ACC112 (cell line): ENCODE measurements around the gene C2CD2.

Experiments
- H2AFZ ChIP-seq: fragments of 200-600 bp; sonication (generic); one replicate; pipeline ENCODE4 v1.6.0; 2017; ENCODE audit warnings: antibody characterized with exemption, low read length; ENCODE audit not compliant: unreplicated experiment
- H3K27ac ChIP-seq: fragments of 200-600 bp; sonication (generic); 2 replicates; pipeline ENCODE4 v1.5.1; 2014; ENCODE audit warnings: low read depth, mild to moderate bottlenecking, antibody characterized with exemption, low read length, moderate library complexity
- H3K27me3 ChIP-seq: fragments of 200-600 bp; sonication (generic); 2 replicates; pipeline ENCODE4 v1.6.1; 2014; ENCODE audit warnings: mild to moderate bottlenecking, antibody characterized with exemption, low read length, moderate library complexity, mixed read lengths; ENCODE audit not compliant: insufficient read depth
- H3K36me3 ChIP-seq: fragments of 200-600 bp; sonication (generic); 2 replicates; pipeline ENCODE4 v1.6.1; 2016; ENCODE audit warnings: mild to moderate bottlenecking, antibody characterized with exemption, low read length, moderate library complexity, mixed read lengths; ENCODE audit not compliant: insufficient read depth
- H3K4me1 ChIP-seq: fragments of 200-600 bp; sonication (generic); one replicate; pipeline ENCODE4 v1.6.1; 2016; ENCODE audit warnings: low read length, mixed read lengths; ENCODE audit not compliant: insufficient read depth, unreplicated experiment, control insufficient read depth
- H3K4me3 ChIP-seq: fragments of 200-600 bp; sonication (generic); 2 replicates; pipeline ENCODE4 v1.5.1; 2014; ENCODE audit warnings: mild to moderate bottlenecking, low read depth, low read length
- H3K79me2 ChIP-seq: fragments of 200-600 bp; sonication (generic); one replicate; pipeline ENCODE4 v1.6.0; 2016; ENCODE audit warnings: low read length; ENCODE audit not compliant: control insufficient read depth, unreplicated experiment, insufficient read depth

The C2CD2 gene

DNA sequence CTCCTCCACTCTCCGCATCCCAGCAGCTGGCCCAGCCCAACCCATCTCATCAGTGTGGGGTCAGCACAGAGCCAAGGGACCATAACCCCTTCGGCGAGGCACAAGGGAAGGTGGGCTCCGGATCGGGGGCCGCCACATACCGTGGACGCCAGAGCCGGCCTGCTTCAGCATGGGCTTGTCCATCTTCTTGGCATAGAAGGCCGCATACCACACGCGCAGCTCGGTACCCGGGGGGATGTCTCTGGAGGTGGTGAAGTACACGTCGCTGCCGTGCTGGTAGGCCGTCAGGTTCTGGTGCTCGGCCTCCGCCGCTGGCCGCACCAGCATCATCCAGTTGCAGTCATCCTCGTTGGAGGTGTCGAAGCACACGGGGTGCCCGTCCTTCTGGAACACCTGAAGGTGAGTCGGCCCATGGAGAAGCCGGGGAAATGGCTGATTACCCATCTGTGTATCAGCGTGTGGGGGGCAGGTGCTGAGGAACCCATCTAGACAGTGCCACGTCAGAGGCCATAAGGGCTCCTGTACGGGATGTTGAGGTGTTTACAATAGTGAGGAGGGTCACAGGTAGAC, 99.3 kb downstream of the C2CD2 start:
- H3K4me1 ChIP-seq, result no peaks in the 10 kb centered on the region
- no peaks in the 10 kb centered on the region for H3K79me2 ChIP-seq
- H3K27me3 ChIP-seq, result no peaks in the 10 kb centered on the region
- H3K36me3 ChIP-seq, result no peaks in the 10 kb centered on the region; the same call in 1 of the 2 replicates
- H2AFZ ChIP-seq, result no peak overlapping the region
- H3K4me3 ChIP-seq, result no peak overlapping the region
- no peak overlapping the region for H3K27ac ChIP-seq

DNA sequence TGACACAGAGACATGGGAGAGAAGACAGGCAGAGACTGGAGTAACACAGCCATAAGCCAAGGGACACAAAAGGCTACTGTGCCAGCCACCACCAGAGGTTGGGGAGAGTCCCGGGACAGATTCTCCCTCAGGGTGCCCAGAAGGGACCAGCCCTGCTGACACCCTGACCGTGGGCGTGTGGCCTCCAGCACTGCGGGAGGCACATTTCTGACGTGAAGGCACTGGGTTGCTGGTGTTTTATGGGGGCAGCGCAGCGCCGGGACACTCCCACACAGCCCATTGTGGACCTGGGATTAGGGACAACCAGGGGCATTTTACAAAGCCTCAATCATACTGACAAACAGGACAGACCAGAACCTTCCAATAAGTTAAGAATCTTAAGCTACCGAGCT, 100.9 kb downstream of the C2CD2 start:
- H2AFZ ChIP-seq, result no peak overlapping the region
- H3K4me1 ChIP-seq, result no peaks in the 10 kb centered on the region
- H3K79me2 ChIP-seq, result no peaks in the 10 kb centered on the region
- H3K36me3 ChIP-seq, result no peaks in the 10 kb centered on the region; the same call in 1 of the 2 replicates
- H3K27ac ChIP-seq, result no peak overlapping the region
- no peak overlapping the region for H3K4me3 ChIP-seq
- no peaks in the 10 kb centered on the region for H3K27me3 ChIP-seq

DNA sequence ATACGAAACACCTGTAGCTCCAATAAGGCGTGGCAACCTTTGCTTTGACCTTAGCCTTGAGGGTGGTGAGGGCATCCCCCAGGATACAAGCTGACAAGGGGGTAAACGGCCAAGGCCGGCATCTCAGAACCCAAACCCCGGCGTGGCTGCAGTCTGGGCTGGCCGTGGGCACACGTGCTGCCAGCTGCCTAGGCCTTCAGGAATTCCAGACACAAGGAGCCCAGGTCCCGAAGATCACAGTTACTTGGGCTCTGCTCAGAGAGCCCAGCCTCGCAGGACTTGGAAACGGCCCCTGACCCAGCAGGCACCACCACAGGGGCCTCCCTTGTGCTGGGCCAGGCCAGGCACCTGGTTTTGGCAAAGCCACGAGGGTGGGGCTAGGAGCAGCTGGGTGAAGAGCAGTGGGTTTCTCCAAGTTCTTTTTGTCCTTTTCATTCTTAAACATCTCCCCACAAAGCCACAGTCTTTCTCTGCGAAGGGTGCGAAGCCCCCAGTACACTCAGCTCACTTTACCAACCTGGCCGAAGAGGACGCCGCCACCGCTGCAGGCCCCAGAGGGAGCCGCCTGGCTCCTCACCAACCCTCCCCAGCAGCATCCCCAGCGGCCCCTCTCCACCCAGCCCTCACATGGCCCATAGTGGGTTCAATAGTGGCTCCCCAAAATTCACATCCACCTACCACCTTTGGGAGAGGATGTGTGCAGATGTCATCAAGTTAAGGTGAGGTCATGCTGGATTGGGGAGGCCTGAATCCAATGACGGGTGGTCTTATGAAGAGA, 101.5 kb downstream of the C2CD2 start:
- no peaks in the 10 kb centered on the region for H3K4me1 ChIP-seq
- no peaks in the 10 kb centered on the region for H3K27me3 ChIP-seq
- H3K27ac ChIP-seq, result no peak overlapping the region
- H3K79me2 ChIP-seq, result no peaks in the 10 kb centered on the region
- H2AFZ ChIP-seq, result no peak overlapping the region
- no peak overlapping the region for H3K4me3 ChIP-seq
- no peaks in the 10 kb centered on the region; the same call in 1 of the 2 replicates for H3K36me3 ChIP-seq

DNA sequence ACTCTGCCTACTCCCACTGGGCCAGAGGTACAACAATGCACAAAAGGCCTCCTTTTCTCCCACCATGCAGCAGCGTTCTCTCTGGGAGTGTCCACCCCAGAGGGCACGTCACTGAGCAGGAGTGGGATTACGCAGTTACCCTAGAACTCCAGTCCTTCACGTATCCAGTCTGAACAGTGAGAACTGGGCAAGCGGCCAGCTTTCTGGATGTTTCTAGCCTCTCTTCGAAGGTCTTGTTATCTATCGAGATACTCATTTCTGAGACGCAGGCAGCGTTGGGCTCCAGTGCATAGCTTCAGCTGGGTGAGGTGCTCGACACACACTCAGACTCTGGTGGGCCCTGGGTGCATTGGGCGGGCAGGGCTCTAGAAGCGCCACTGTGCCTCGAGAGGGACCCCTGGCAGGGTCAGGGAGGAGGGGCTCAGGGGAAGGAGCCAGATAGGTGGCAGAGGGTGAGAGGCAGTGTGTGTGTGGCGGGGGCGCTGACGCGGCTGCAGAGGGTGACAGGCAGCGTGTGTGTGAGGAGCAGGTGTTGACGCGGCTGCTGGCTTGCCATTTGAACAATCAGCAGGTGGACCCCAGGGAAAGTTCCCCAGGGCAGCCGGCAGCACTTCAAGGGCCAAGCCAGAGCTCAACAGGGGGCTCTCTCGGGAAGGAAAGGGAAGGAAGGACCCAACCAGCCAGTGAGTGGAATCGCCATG, 102.6 kb downstream of the C2CD2 start:
- H3K36me3 ChIP-seq, result no peaks in the 10 kb centered on the region; the same call in 1 of the 2 replicates
- no peaks in the 10 kb centered on the region for H3K79me2 ChIP-seq
- H3K4me1 ChIP-seq, result no peaks in the 10 kb centered on the region

DNA sequence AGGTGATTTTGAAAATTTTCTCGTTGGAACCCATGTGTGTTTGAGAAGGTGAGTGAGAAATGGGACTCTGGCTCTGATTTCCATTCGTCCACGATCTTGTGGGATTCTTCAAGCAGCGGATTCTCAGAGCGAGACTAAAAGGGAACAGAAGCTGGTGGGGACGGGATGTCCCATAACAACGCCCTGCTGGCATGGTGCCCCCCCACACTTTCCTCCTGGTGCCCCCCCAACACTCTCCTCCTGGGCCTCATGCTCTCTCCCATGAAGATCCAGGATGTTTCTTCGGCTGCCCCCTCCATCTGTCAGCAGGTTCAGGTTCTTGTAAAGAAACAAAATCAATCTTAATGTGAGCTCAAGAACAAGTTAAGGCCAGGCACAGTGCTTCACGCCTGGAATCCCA, 103.7 kb downstream of the C2CD2 start:
- Histone ChIP-seq H3K4me1 (no peaks in the 10 kb centered on the region), H3K27ac (no peak overlapping the region), H3K27me3 (no peaks in the 10 kb centered on the region), H3K4me3 (no peak overlapping the region), H3K36me3 (no peaks in the 10 kb centered on the region; the same call in 1 of the 2 replicates), H3K79me2 (no peaks in the 10 kb centered on the region), H2AFZ (no peak overlapping the region)

More for the DNA sequence above, 102.6 kb downstream of the C2CD2 start:
- Histone ChIP-seq H3K4me3 (no peak overlapping the region), H2AFZ (no peak overlapping the region), H3K27ac (no peak overlapping the region), H3K27me3 (no peaks in the 10 kb centered on the region)

DNA sequence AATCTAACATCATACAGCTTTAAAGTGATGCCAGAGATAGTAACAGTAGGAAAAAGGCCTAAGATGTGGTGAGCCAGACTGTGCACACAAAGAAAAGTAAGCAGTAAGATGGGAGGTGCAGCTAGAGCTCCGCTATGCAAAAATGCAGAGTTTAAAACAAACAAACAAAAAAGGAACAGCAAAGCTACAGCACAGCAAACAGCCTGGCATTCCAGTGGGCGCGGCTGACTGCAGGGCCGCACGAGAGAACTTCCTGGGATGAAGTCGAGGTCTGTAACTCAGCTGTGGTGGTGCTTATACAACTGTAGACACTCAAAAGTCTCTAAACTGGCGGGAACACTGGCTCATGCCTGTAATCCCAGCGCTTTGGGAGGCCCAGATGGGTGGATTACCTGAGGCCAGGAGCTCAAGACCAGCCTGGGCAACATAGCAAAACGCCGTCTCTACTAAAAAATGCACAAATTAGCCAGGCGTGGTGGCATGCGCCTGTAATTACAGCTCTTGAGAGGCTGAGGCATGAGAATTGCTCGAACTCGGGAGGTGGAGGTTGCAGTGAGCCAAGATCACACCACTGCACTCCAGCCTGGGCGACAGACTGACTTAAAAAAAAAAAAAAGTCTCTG, 104.7 kb downstream of the C2CD2 start:
- no peaks in the 10 kb centered on the region for H3K4me1 ChIP-seq
- H3K36me3 ChIP-seq, result no peaks in the 10 kb centered on the region; the same call in 1 of the 2 replicates
- no peak overlapping the region for H2AFZ ChIP-seq
- no peak overlapping the region for H3K4me3 ChIP-seq
- no peaks in the 10 kb centered on the region for H3K79me2 ChIP-seq
- H3K27ac ChIP-seq, result no peak overlapping the region
- H3K27me3 ChIP-seq, result no peaks in the 10 kb centered on the region

DNA sequence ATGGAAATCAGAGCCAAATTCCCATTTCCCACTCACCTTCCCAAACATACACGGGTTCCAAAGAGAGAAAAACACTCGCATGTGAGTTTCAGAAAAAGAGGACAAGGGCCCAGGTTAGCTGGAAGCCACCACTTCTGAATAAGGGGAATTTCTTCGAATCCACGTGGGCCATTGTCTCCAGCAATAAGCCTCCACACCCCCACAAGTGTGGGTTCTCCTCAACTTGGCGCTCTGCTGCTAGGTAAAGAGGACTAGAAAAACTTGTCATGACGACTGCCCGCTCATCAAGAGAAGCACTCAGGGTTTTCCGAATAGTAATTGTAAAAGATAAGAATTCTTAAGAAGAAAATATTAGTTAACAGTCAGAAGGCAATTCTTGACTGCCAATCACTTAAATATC, 105.3 kb downstream of the C2CD2 start:
- H3K79me2 ChIP-seq, result no peaks in the 10 kb centered on the region
- H3K4me1 ChIP-seq, result no peaks in the 10 kb centered on the region
- H3K27me3 ChIP-seq, result no peaks in the 10 kb centered on the region
- H3K4me3 ChIP-seq, result no peak overlapping the region
- peaks cover 2% of the 10 kb centered on the region; the same call in 1 of the 2 replicates for H3K36me3 ChIP-seq
- no peak overlapping the region for H2AFZ ChIP-seq
- H3K27ac ChIP-seq, result no peak overlapping the region

DNA sequence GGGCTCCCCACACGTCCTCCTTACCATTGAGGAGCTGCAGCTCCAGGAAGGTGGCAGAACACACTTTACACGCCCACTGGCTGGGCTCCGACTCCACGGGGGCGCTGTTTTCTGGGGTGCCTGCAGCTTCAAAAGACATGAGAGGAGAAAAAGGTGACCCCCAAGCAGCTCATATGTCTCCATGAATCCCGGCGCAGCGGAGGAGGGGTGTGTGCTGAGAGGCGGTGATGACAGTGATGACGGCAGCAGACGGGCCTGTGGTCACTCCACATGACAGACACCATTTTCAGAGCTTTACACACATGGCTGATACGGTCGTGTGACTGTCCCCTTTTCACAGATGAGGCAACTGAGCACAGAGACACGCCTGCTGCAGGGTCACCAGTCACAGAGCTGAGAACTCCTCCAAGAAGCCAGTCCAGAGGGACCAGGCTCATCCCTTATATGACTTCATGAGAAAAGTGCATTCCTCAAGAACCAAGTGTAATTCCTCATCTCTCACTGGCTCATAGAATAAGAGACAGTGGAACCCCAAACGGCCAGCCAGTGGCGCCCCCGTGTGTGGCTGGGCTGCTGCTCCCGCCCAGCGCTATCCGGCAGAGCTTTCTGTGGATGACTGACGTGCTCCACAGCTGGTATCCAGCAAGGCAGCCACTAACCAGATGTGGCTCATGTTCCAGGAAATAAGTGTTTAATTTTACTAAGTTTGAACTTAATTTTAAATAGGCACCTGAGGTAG, 106.6 kb downstream of the C2CD2 start:
- Histone ChIP-seq H3K27me3 (no peaks in the 10 kb centered on the region), H3K36me3 (0 out of 2 replicates have a peak, but pooled peaks cover 5% of the 10 kb centered on the region), H3K4me3 (no peak overlapping the region), H3K27ac (no peak overlapping the region), H2AFZ (no peak overlapping the region), H3K79me2 (no peaks in the 10 kb centered on the region), H3K4me1 (no peaks in the 10 kb centered on the region)

DNA sequence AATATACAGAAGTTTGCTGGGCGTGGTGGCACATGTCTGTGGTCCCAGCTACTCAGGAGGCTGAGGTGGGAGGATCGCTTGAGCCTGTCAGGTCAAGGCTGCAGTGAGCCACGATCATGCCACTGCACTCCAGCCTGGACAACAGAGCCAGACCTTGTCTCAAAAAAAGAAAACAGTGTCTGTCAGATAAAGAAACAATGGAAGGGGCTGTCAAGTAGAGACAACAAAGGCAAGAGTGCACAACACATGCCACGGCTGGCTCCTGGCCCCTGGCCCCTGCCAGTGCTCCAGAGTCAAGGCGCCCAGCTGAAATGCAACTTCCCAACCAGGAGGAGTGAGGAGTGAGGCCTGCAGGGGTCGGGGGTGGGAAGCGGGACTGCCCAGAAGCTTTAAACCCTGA, 107.3 kb downstream of the C2CD2 start:
- no peak overlapping the region for H3K27ac ChIP-seq
- H3K36me3 ChIP-seq, result peaks cover 5% of the 10 kb centered on the region; the same call in 1 of the 2 replicates

DNA sequence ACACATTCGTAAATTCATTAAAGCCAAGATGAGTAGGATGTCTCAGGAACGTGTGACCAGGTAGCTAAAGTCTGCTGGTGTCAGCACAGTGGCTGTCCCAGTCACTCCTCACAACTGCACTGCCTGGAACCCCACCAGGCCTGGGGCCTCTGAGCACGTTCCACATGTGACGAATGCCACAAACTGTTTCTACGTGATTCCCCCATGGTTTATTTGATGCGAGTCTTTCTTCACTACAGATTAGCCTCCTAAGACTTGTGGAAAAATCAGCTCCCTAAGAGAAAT, 107.8 kb downstream of the C2CD2 start:
- Histone ChIP-seq H3K79me2 (no peaks in the 10 kb centered on the region), H3K36me3 (peaks cover 10% of the 10 kb centered on the region), H3K27ac (no peak overlapping the region), H3K4me3 (no peak overlapping the region), H3K4me1 (no peaks in the 10 kb centered on the region), H2AFZ (no peak overlapping the region), H3K27me3 (no peaks in the 10 kb centered on the region)

More for the DNA sequence above, 107.3 kb downstream of the C2CD2 start:
- Histone ChIP-seq H3K79me2 (no peaks in the 10 kb centered on the region), H3K27me3 (no peaks in the 10 kb centered on the region), H2AFZ (no peak overlapping the region), H3K4me1 (no peaks in the 10 kb centered on the region), H3K4me3 (no peak overlapping the region)
